GM12878 (cell line): ENCODE measurements around the gene ZNF33B. TPM values are rescaled to one million over a fixed set of nuclear protein-coding genes. Genes with fewer than 3 reads are reported as not detected.
A peak's percentile ranks its signal among the peaks of the same experiment; 100 is the strongest.

Experiments used
- ATAC-seq: fragments of 200-7000 bp; cut with Tn5 transposase; 3 replicates; pipeline ENCODE4 v1.9.1; 2020; ENCODE audit warnings: mild to moderate bottlenecking, moderate library complexity
- BruUV-seq: library from RNA; stranded (reverse); fragments of 400-500 nt; replicated peaks from 2 replicates; lab custom pipeline; 2021; lab: Mats Ljungman, UMichigan
- CTCF ChIA-PET: fragments of 300-600 bp; sonication (Branson Sonifier 250); formaldehyde crosslinking; extraction: SDS; loops from one replicate; lab custom pipeline; 2021; ENCODE audit warnings: inconsistent platforms; lab: Yijun Ruan, JAX
- POLR2A ChIA-PET: fragments of 350-600 bp; formaldehyde crosslinking; extraction: SDS; loops from one replicate; lab custom pipeline; 2021; ENCODE audit warnings: inconsistent platforms; lab: Charles Lee
- RAD21 ChIA-PET: fragments of 300-600 bp; sonication (Branson Sonifier 250); formaldehyde crosslinking; loops from one replicate; lab custom pipeline; 2023; ENCODE audit warnings: antibody characterized with exemption; ENCODE audit not compliant: unreplicated experiment; lab: Charles Lee
- SMC1A ChIA-PET: fragments of 300-600 bp; sonication (Branson Sonifier 250); formaldehyde crosslinking; loops from one replicate; lab custom pipeline; 2023; ENCODE audit not compliant: unreplicated experiment, uncharacterized antibody; lab: Charles Lee
- DNase-seq: peaks from one replicate; pipeline ENCODE4 v3.0.0-alpha.2; 2011; ENCODE audit warnings: low read depth, low spot score
- FAIRE-seq: peaks from 3 replicates; lab custom pipeline; 2011; peaks lifted over from hg19 to GRCh38; lab: Jason Lieb, UNC
- H2AFZ ChIP-seq: 2 replicates; pipeline ENCODE4 v1.6.0; 2011; ENCODE audit warnings: low read depth, low read length, control low read depth; ENCODE audit not compliant: control insufficient read depth
- H3K27ac ChIP-seq: 2 replicates; pipeline ENCODE4 v1.5.1; 2011; ENCODE audit warnings: control low read depth; ENCODE audit not compliant: control insufficient read depth, insufficient read depth
- H3K27me3 ChIP-seq, 2 experiments: replicated peaks in 1 of 2; 2 replicates each; pipeline versions ENCODE4 v1.6.0 to v1.6.1; 2011; ENCODE audit warnings: low read length in 1 of 2; ENCODE audit not compliant: control insufficient read depth in 2 of 2, insufficient read depth in 2 of 2
- H3K36me3 ChIP-seq, 2 experiments: 2 replicates each; pipeline ENCODE4 v1.5.1; 2011; ENCODE audit warnings: low read length in 1 of 2; ENCODE audit not compliant: control insufficient read depth in 2 of 2, insufficient read depth in 2 of 2
- H3K4me1 ChIP-seq: 2 replicates; pipeline ENCODE4 v1.6.1; 2011; ENCODE audit warnings: mild to moderate bottlenecking, low read length, moderate library complexity, mixed read lengths; ENCODE audit not compliant: control insufficient read depth, insufficient read depth
- H3K4me2 ChIP-seq: 2 replicates; pipeline ENCODE4 v1.6.0; 2011; ENCODE audit warnings: control low read depth; ENCODE audit not compliant: control insufficient read depth, insufficient read depth
- H3K4me3 ChIP-seq: fragments of 200-600 bp; sonication (generic); 2 replicates; pipeline ENCODE4 v1.5.1; 2016
- H3K79me2 ChIP-seq: 2 replicates; pipeline ENCODE4 v1.6.0; 2011; ENCODE audit warnings: low read length; ENCODE audit not compliant: control insufficient read depth, insufficient read depth
- H3K9ac ChIP-seq: 2 replicates; pipeline ENCODE4 v1.8.0; 2011; ENCODE audit warnings: low read length, control low read depth, mixed read lengths; ENCODE audit not compliant: control insufficient read depth, insufficient read depth
- H3K9me3 ChIP-seq: replicated peaks from 3 replicates; pipeline ENCODE4 v1.5.1; 2011; ENCODE audit warnings: mild to moderate bottlenecking, low read length; ENCODE audit not compliant: control insufficient read depth, insufficient read depth
- H4K20me1 ChIP-seq: 2 replicates; pipeline ENCODE4 v1.6.0; 2011; ENCODE audit not compliant: control insufficient read depth, insufficient read depth
- ATF7 ChIP-seq: fragments of 450-650 bp; IDR thresholded peaks from 2 replicates; pipeline ENCODE4 v1.6.1; 2016; ENCODE audit warnings: low read depth, mild to moderate bottlenecking
- CBFB ChIP-seq: IDR thresholded peaks from 2 replicates; pipeline ENCODE4 v1.6.1; 2016; ENCODE audit warnings: antibody characterized with exemption, low read depth
- HDGF ChIP-seq: fragments of 450-650 bp; IDR thresholded peaks from 2 replicates; pipeline ENCODE4 v1.6.1; 2016; ENCODE audit warnings: antibody characterized with exemption
- RAD51 ChIP-seq: fragments of 450-650 bp; IDR thresholded peaks from 2 replicates; pipeline ENCODE4 v1.6.1; 2016; ENCODE audit warnings: moderate library complexity, mild to moderate bottlenecking, inconsistent platforms
- TCF7 ChIP-seq: IDR thresholded peaks from 2 replicates; pipeline ENCODE4 v1.6.1; 2014; ENCODE audit warnings: antibody characterized with exemption, borderline replicate concordance
- WGBS: methylation state at CpG from one replicate; pipeline ENCODE4 v1.1.6; 2016; ENCODE audit warnings: low lambda C conversion rate; ENCODE audit not compliant: insufficient replicate concordance, insufficient coverage; ENCODE audit errors: missing lambda C conversion rate; 5-methylcytosine and 5-hydroxymethylcytosine counted together
- in situ Hi-C: fragments of 300-500 bp; cut with MboI; formaldehyde crosslinking; loops from 9 replicates; pipeline ENCODE4 v1.14.3; 2018; ENCODE audit warnings: mixed read lengths
- intact Hi-C: fragments of 100-400 bp; cut with micrococcal nuclease; formaldehyde crosslinking; loops from one replicate; pipeline ENCODE4 v1.14.2; 2022; ENCODE audit not compliant: unreplicated experiment
- polyA plus RNA-seq, 11 experiments: library from polyadenylated mRNA; depleted of rRNA in 4 of 11; unstranded in 6 of 11; stranded (reverse) in 5 of 11; fragments of >200 nt; fragmentation: Nextera tagmentation in 4 of 11; fragmentation: Illumina TruSeq in 1 of 11; extraction: Ambion mirVana in 4 of 11; extraction: Trizol in 1 of 11; gene quantifications; 1 replicate in 1 of 11; 2 replicates in 10 of 11; pipeline versions ENCODE4 v1.2.1 to v1.2.3, GENCODE V29; 2011 to 2016; ENCODE audit warnings: inconsistent platforms in 2 of 11, missing spikeins in 2 of 11, low read depth in 1 of 11
- total RNA-seq, 4 experiments: library from RNA; depleted of rRNA in 3 of 4; stranded (reverse); fragments of >200 nt in 3 of 4; fragmentation: Illumina TruSeq in 1 of 4; extraction: Trizol in 1 of 4; gene quantifications; 2 replicates each; pipeline versions ENCODE4 v1.2.1 to v1.2.3, GENCODE V29; 2013 to 2021
- TF ChIP-seq, protein P1 (sequence below): fragments of 450-650 bp; IDR thresholded peaks from 2 replicates; pipeline ENCODE4 v1.6.1; 2016; ENCODE audit warnings: mild to moderate bottlenecking
- TF ChIP-seq, protein P2 (sequence below): fragments of 450-650 bp; IDR thresholded peaks from 2 replicates; pipeline ENCODE4 v1.6.1; 2017; ENCODE audit warnings: low read depth, mild to moderate bottlenecking, moderate library complexity
- TF ChIP-seq, protein P3 (sequence below): fragments of 450-650 bp; conservative IDR thresholded peaks from 2 replicates; pipeline ENCODE4 v1.6.1; 2017; ENCODE audit warnings: mild to moderate bottlenecking, moderate library complexity

The ZNF33B gene
- total and polyA plus RNA-seq, 10 of the 15 experiments (the other 5 are each of a cell fraction or from before 2014, with no cell fraction given): 5.3 to 19.7 (median 9.3) TPM

DNA sequence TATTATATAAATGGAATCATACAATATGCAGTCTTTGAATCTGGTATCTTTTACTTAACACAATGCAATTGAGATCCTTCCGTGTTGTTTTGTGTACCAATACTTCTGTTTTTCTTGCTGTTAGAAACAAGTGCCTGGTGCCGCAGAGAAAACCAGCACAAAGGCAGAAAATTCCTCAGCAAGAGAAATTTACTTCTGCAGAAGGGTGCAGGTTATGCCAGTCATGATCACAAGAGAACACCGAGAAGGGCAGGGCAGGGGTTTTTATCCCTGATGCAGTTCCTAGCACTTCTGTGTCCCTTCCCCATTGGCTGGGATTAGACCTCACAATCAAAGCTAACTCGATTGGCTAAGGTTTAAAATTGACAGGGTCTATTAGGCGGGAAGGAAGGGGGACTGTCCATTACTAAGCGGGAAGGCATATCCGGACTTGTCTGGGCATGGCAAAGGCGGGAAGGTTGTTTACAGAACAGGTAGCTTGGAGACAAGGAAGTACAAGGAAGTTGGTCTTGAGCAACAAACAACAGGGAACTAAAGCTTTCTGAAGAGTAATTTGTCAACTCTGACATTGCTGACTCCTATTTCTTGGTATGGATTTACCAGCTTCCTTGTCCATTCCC is 2.4 kb upstream of the ZNF33B start (continued):
- no peak for TF ChIP-seq HDGF
- TF ChIP-seq, protein P1, sequence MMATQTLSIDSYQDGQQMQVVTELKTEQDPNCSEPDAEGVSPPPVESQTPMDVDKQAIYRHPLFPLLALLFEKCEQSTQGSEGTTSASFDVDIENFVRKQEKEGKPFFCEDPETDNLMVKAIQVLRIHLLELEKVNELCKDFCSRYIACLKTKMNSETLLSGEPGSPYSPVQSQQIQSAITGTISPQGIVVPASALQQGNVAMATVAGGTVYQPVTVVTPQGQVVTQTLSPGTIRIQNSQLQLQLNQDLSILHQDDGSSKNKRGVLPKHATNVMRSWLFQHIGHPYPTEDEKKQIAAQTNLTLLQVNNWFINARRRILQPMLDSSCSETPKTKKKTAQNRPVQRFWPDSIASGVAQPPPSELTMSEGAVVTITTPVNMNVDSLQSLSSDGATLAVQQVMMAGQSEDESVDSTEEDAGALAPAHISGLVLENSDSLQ: no peak
- TF ChIP-seq, all 136 proteins: peak for 0

DNA sequence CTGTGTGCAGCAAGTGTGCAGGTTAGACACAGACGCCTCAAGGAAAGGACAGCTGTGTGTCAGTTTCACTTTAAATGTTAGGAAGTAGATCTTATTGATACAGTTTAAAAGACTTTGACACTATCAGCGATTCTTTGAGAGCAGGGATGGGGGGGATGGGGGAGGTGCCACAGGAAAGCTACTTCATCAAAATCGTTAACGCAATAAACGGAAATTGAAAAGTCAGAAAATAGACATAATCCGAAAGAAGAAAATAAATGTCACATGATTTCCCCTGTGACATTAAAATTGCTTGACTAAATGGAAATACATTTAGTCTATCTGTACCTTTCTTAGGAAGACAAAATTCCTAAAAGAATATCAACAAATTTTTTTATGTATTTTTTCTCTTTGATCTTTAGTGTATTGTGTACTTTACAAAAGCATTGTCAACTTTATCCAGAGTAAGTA is 476 bp upstream of the ZNF33B start:
- no peak for DNase-seq
- Histone ChIP-seq H3K36me3 (no peaks in the 10 kb centered on the region), H3K9me3 (no peaks in the 10 kb centered on the region), H3K4me3 (peak overlapping the region; percentile 89), H3K27ac (peak overlapping the region; percentile 95), H3K9ac (peak overlapping the region; percentile 94), H4K20me1 (no peaks in the 10 kb centered on the region), H3K4me1 (no peaks in the 10 kb centered on the region), H3K27me3 (no peaks in the 10 kb centered on the region), H2AFZ (peak overlapping the region; percentile 80), H3K79me2 (peaks cover 2% of the 10 kb centered on the region), H3K4me2 (peak overlapping the region; percentile 81)
- ChIA-PET RAD21 (no interaction called here), CTCF (interaction anchor here (0.8 kb wide), 1 partner anchor 87 kb away, joined by 3 read pairs; no protein-coding TSS in a partner anchor), POLR2A (no interaction called here), SMC1A (no interaction called here)
- no peak for FAIRE-seq
- no TSS peak for BruUV-seq
- 0 out of 2 replicates have a peak, but pooled peaks have one; percentile 1 for TF ChIP-seq CBFB
- TF ChIP-seq, protein P2, sequence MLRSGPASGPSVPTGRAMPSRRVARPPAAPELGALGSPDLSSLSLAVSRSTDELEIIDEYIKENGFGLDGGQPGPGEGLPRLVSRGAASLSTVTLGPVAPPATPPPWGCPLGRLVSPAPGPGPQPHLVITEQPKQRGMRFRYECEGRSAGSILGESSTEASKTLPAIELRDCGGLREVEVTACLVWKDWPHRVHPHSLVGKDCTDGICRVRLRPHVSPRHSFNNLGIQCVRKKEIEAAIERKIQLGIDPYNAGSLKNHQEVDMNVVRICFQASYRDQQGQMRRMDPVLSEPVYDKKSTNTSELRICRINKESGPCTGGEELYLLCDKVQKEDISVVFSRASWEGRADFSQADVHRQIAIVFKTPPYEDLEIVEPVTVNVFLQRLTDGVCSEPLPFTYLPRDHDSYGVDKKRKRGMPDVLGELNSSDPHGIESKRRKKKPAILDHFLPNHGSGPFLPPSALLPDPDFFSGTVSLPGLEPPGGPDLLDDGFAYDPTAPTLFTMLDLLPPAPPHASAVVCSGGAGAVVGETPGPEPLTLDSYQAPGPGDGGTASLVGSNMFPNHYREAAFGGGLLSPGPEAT: 0 out of 2 replicates have a peak, but pooled peaks have one; percentile 4
- TF ChIP-seq TCF7: peak; percentile 44; the same call in 1 of the 2 replicates
- no peak for TF ChIP-seq ATF7
- TF ChIP-seq RAD51: peak; percentile 63
- TF ChIP-seq, protein P3, sequence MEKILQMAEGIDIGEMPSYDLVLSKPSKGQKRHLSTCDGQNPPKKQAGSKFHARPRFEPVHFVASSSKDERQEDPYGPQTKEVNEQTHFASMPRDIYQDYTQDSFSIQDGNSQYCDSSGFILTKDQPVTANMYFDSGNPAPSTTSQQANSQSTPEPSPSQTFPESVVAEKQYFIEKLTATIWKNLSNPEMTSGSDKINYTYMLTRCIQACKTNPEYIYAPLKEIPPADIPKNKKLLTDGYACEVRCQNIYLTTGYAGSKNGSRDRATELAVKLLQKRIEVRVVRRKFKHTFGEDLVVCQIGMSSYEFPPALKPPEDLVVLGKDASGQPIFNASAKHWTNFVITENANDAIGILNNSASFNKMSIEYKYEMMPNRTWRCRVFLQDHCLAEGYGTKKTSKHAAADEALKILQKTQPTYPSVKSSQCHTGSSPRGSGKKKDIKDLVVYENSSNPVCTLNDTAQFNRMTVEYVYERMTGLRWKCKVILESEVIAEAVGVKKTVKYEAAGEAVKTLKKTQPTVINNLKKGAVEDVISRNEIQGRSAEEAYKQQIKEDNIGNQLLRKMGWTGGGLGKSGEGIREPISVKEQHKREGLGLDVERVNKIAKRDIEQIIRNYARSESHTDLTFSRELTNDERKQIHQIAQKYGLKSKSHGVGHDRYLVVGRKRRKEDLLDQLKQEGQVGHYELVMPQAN: peak; percentile 28; the same call in 1 of the 2 replicates
- in situ Hi-C loops (loop anchor here (25.0 kb wide), 2 partner anchors 498 to 773 kb away; partner anchors contain the start of genes CSGALNACT2 and HNRNPF), intact Hi-C loops (loop anchor here (1.0 to 10.0 kb wide), 4 partner anchors 87 to 756 kb away; partner anchors contain the start of genes BMS1 and CSGALNACT2)
- 2% methylated on average over 6 of the region's 6 CpGs for WGBS
- ATAC-seq: no peak
